ENCODE data around the gene CDS1. TPM values are rescaled to one million over a fixed set of nuclear protein-coding genes. Genes with fewer than 3 reads are reported as not detected.

The CDS1 gene
- total and polyA plus RNA-seq, 4 experiments from 2014 or later, result 0.12 to 0.83 (median 0.49) TPM

DNA sequence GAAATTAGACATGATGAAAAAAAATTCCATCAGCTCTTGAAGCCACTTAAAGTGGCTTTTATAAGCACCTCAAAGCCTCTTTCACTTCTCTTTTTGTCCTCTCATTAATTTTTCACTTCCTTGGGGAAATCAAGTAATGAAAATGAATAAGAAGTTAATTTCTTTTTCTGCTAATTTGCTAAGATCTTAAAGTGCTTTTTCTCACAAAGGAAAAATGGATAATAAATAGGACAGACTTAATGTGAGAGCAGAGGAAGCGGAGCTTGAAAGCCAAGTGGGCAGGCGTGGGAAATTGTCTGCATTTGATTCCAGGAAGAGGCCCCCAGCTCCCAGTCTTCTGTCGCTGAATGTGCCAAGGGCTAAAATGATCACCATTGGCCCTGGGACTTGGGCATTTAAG, 28.6 kb downstream of the CDS1 start:
- no peaks in the 10 kb centered on the region for H3K9me3 ChIP-seq (ENCODE audit: control insufficient read depth in 1 of 2, low read length in 2 of 2)
- DNase-seq, result no peak
- no peak overlapping the region for H3K4me3 ChIP-seq (ENCODE audit: low read length in 2 of 2)
- Mint-ChIP-seq H3K4me1 (no peaks in the 10 kb centered on the region), H3K9me3 (no peaks in the 10 kb centered on the region), H3K4me3 (no peak overlapping the region), H3K27me3 (no peaks in the 10 kb centered on the region), H3K36me3 (peaks cover 5 to 10% of the 10 kb centered on the region in 2 donors), H3K27ac (no peak overlapping the region)
- no peaks in the 10 kb centered on the region for H3K36me3 ChIP-seq (ENCODE audit: insufficient read depth, low read length)
- intact Hi-C loops (cut with micrococcal nuclease), result no loop called here
- POLR2A ChIA-PET (ENCODE audit: partially characterized antibody), result no interaction called here
- no peaks in the 10 kb centered on the region for H3K4me1 ChIP-seq (ENCODE audit: insufficient read depth, low read length)
- H3K27ac ChIP-seq (ENCODE audit: low read depth, low read length), result no peak overlapping the region
- H3K27me3 ChIP-seq (ENCODE audit: insufficient read depth, low read length), result no peaks in the 10 kb centered on the region
- CTCF ChIA-PET (ENCODE audit: partially characterized antibody), result no interaction called here

DNA sequence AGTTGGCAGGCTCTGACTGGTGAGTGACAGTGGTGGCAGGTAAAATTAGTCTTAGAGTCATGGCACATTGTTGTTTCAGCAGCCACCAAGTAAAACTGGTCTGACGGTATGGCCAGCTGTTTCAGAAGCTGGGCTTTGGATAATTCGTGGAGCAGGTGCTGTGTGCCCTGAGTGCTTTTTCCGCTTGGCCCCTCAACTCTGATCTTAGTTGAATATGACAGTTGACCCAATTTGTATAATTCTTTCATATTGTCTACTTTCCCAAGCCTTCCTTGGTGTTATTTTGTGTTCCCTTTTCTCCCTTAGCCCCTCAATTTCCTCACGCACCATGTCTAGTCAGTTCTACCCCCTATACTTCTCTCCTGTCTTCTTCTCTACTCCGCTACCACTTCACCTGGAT, 32.0 kb downstream of the CDS1 start:
- ChIA-PET CTCF (ENCODE audit: partially characterized antibody) (no interaction called here), POLR2A (ENCODE audit: partially characterized antibody) (no interaction called here)
- Histone ChIP-seq H3K9me3 (ENCODE audit: control insufficient read depth in 1 of 2, low read length in 2 of 2) (no peaks in the 10 kb centered on the region), H3K27ac (ENCODE audit: low read depth, low read length) (no peak overlapping the region), H3K4me1 (ENCODE audit: insufficient read depth, low read length) (no peaks in the 10 kb centered on the region), H3K36me3 (ENCODE audit: insufficient read depth, low read length) (no peaks in the 10 kb centered on the region), H3K4me3 (ENCODE audit: low read length in 2 of 2) (no peak overlapping the region), H3K27me3 (ENCODE audit: insufficient read depth, low read length) (no peaks in the 10 kb centered on the region)
- Mint-ChIP-seq H3K36me3 (peaks cover 4 to 5% of the 10 kb centered on the region in 2 donors), H3K27me3 (no peaks in the 10 kb centered on the region), H3K4me1 (no peaks in the 10 kb centered on the region), H3K9me3 (no peaks in the 10 kb centered on the region), H3K4me3 (no peak overlapping the region), H3K27ac (no peak overlapping the region)
- DNase-seq, result no peak
- intact Hi-C loops (cut with micrococcal nuclease), result no loop called here

GRCh38 chr4:84615355-84615754, 32.4 kb downstream of the CDS1 start:
- Mint-ChIP-seq H3K36me3 (peaks cover 0 to under 1% of the 10 kb centered on the region in 2 donors), H3K27me3 (no peaks in the 10 kb centered on the region), H3K27ac (no peak overlapping the region), H3K9me3 (no peaks in the 10 kb centered on the region), H3K4me3 (no peak overlapping the region), H3K4me1 (no peaks in the 10 kb centered on the region)
- Histone ChIP-seq H3K9me3 (ENCODE audit: control insufficient read depth in 1 of 2, low read length in 2 of 2) (no peaks in the 10 kb centered on the region), H3K4me3 (ENCODE audit: low read length in 2 of 2) (no peak overlapping the region), H3K36me3 (ENCODE audit: insufficient read depth, low read length) (no peaks in the 10 kb centered on the region), H3K27me3 (ENCODE audit: insufficient read depth, low read length) (no peaks in the 10 kb centered on the region), H3K27ac (ENCODE audit: low read depth, low read length) (no peak overlapping the region), H3K4me1 (ENCODE audit: insufficient read depth, low read length) (no peaks in the 10 kb centered on the region)
- POLR2A ChIA-PET (ENCODE audit: partially characterized antibody), result no interaction called here
- intact Hi-C loops (cut with micrococcal nuclease), result no loop called here
- no peak for DNase-seq
- CTCF ChIA-PET (ENCODE audit: partially characterized antibody), result no interaction called here

DNA sequence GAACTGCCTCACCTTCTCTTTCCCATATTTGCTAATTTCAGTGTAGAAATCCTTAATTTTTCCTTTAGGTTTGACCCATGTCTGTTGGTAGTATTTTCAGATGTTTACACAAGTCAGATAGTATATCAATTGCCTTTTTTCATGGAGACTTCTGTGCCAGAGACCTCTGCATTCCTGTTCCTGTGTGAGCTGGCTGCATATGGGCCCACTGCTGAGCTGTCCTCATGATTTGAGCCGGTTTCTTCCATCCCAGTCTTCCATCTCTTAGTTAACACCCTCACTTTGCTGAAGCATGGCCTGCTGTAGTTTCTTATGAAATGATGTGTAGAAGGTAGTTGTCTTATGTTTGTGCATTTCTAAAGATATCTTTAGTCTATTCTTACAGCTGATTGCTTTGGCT, 40.0 kb downstream of the CDS1 start:
- intact Hi-C loops (cut with micrococcal nuclease), result no loop called here
- Histone ChIP-seq H3K27ac (ENCODE audit: low read depth, low read length) (no peak overlapping the region), H3K4me3 (ENCODE audit: low read length in 2 of 2) (no peak overlapping the region), H3K36me3 (ENCODE audit: insufficient read depth, low read length) (no peaks in the 10 kb centered on the region), H3K4me1 (ENCODE audit: insufficient read depth, low read length) (no peaks in the 10 kb centered on the region), H3K27me3 (ENCODE audit: insufficient read depth, low read length) (no peaks in the 10 kb centered on the region), H3K9me3 (ENCODE audit: control insufficient read depth in 1 of 2, low read length in 2 of 2) (no peaks in the 10 kb centered on the region)
- H3K9me3 Mint-ChIP-seq, result no peaks in the 10 kb centered on the region
- H3K36me3 Mint-ChIP-seq, result peaks cover 0 to 4% of the 10 kb centered on the region in 2 donors
- H3K4me1 Mint-ChIP-seq, result no peaks in the 10 kb centered on the region
- no peak overlapping the region for H3K27ac Mint-ChIP-seq
- H3K27me3 Mint-ChIP-seq, result no peaks in the 10 kb centered on the region
- CTCF ChIA-PET (ENCODE audit: partially characterized antibody), result no interaction called here
- POLR2A ChIA-PET (ENCODE audit: partially characterized antibody), result no interaction called here
- no peak overlapping the region for H3K4me3 Mint-ChIP-seq
- no peak for DNase-seq

DNA sequence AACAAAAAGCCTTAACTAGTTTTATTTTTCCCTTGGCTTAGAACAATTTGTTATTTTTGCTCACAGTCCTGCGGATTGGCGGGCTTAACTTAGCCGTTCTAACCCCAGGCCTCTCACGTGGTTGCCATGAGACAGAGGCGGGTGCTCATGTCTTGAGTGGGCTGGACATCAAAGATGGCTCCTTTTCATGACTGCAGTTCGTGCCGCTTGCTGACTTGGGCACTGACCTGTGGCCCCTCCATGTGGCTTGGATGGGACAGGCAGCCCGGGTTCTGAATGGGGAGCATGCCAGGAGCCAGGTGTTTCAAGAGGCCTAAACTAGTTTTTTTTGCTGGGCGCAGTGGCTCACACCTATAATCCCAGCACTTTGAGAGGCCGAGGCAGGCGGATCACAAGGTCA, 40.7 kb downstream of the CDS1 start:
- Mint-ChIP-seq H3K9me3 (no peaks in the 10 kb centered on the region), H3K4me1 (no peaks in the 10 kb centered on the region), H3K36me3 (peaks cover 0 to 4% of the 10 kb centered on the region in 2 donors), H3K4me3 (no peak overlapping the region), H3K27me3 (no peaks in the 10 kb centered on the region), H3K27ac (no peak overlapping the region)
- no peak for DNase-seq
- Histone ChIP-seq H3K36me3 (ENCODE audit: insufficient read depth, low read length) (no peaks in the 10 kb centered on the region), H3K4me1 (ENCODE audit: insufficient read depth, low read length) (no peaks in the 10 kb centered on the region), H3K27me3 (ENCODE audit: insufficient read depth, low read length) (no peaks in the 10 kb centered on the region), H3K9me3 (ENCODE audit: control insufficient read depth in 1 of 2, low read length in 2 of 2) (no peaks in the 10 kb centered on the region), H3K4me3 (ENCODE audit: low read length in 2 of 2) (no peak overlapping the region), H3K27ac (ENCODE audit: low read depth, low read length) (no peak overlapping the region)
- intact Hi-C loops (cut with micrococcal nuclease), result no loop called here
- POLR2A ChIA-PET (ENCODE audit: partially characterized antibody), result no interaction called here
- CTCF ChIA-PET (ENCODE audit: partially characterized antibody), result no interaction called here

- POLR2A ChIA-PET (ENCODE audit: partially characterized antibody), result no interaction called here
- intact Hi-C loops (cut with micrococcal nuclease), result no loop called here
- peaks cover 0 to 4% of the 10 kb centered on the region in 2 donors for H3K36me3 Mint-ChIP-seq
- Histone ChIP-seq H3K36me3 (ENCODE audit: insufficient read depth, low read length) (no peaks in the 10 kb centered on the region), H3K9me3 (ENCODE audit: control insufficient read depth in 1 of 2, low read length in 2 of 2) (no peaks in the 10 kb centered on the region), H3K27me3 (ENCODE audit: insufficient read depth, low read length) (no peaks in the 10 kb centered on the region), H3K27ac (ENCODE audit: low read depth, low read length) (no peak overlapping the region), H3K4me3 (ENCODE audit: low read length in 2 of 2) (no peak overlapping the region), H3K4me1 (ENCODE audit: insufficient read depth, low read length) (no peaks in the 10 kb centered on the region)
- H3K27me3 Mint-ChIP-seq, result no peaks in the 10 kb centered on the region
- DNase-seq, result no peak
- CTCF ChIA-PET (ENCODE audit: partially characterized antibody), result interaction anchor here (1.0 kb wide), 1 partner anchor 16 kb away, joined by 3 read pairs; no protein-coding TSS in a partner anchor
- H3K27ac Mint-ChIP-seq, result no peak overlapping the region
- H3K9me3 Mint-ChIP-seq, result no peaks in the 10 kb centered on the region
- H3K4me1 Mint-ChIP-seq, result no peaks in the 10 kb centered on the region
- no peak overlapping the region for H3K4me3 Mint-ChIP-seq
Measured at GRCh38 chr4:84626673-84627072, 43.7 kb downstream of the CDS1 start.

GRCh38 chr4:84631573-84631972, 48.6 kb downstream of the CDS1 start:
- H3K27ac ChIP-seq (ENCODE audit: low read depth, low read length), result no peak overlapping the region
- H3K27me3 Mint-ChIP-seq, result no peaks in the 10 kb centered on the region
- intact Hi-C loops (cut with micrococcal nuclease), result no loop called here
- H3K27me3 ChIP-seq (ENCODE audit: insufficient read depth, low read length), result no peaks in the 10 kb centered on the region
- no peak for DNase-seq
- H3K36me3 ChIP-seq (ENCODE audit: insufficient read depth, low read length), result no peaks in the 10 kb centered on the region
- H3K4me1 Mint-ChIP-seq, result no peaks in the 10 kb centered on the region
- peaks cover 0 to 4% of the 10 kb centered on the region in 2 donors for H3K36me3 Mint-ChIP-seq
- ChIA-PET POLR2A (ENCODE audit: partially characterized antibody) (no interaction called here), CTCF (ENCODE audit: partially characterized antibody) (no interaction called here)
- no peak overlapping the region for H3K4me3 ChIP-seq (ENCODE audit: low read length in 2 of 2)
- peaks cover 0 to 5% (median 3%) of the 10 kb centered on the region in 8 donors for H3K9me3 Mint-ChIP-seq
- H3K4me1 ChIP-seq (ENCODE audit: insufficient read depth, low read length), result no peaks in the 10 kb centered on the region
- no peak overlapping the region for H3K27ac Mint-ChIP-seq
- no peak overlapping the region for H3K4me3 Mint-ChIP-seq
- no peaks in the 10 kb centered on the region for H3K9me3 ChIP-seq (ENCODE audit: control insufficient read depth in 1 of 2, low read length in 2 of 2)

GRCh38 chr4:84632092-84632491, 49.2 kb downstream of the CDS1 start:
- H3K9me3 ChIP-seq (ENCODE audit: control insufficient read depth in 1 of 2, low read length in 2 of 2), result no peaks in the 10 kb centered on the region
- H3K27me3 ChIP-seq (ENCODE audit: insufficient read depth, low read length), result no peaks in the 10 kb centered on the region
- no peak overlapping the region for H3K27ac ChIP-seq (ENCODE audit: low read depth, low read length)
- H3K4me1 ChIP-seq (ENCODE audit: insufficient read depth, low read length), result no peaks in the 10 kb centered on the region
- intact Hi-C loops (cut with micrococcal nuclease), result no loop called here
- Mint-ChIP-seq H3K9me3 (peaks cover 0 to 5% (median 3%) of the 10 kb centered on the region in 8 donors), H3K36me3 (peaks cover 0 to 4% of the 10 kb centered on the region in 2 donors), H3K4me3 (no peak overlapping the region), H3K27ac (no peak overlapping the region), H3K27me3 (no peaks in the 10 kb centered on the region), H3K4me1 (no peaks in the 10 kb centered on the region)
- DNase-seq, result no peak
- H3K4me3 ChIP-seq (ENCODE audit: low read length in 2 of 2), result no peak overlapping the region
- ChIA-PET POLR2A (ENCODE audit: partially characterized antibody) (no interaction called here), CTCF (ENCODE audit: partially characterized antibody) (no interaction called here)
- H3K36me3 ChIP-seq (ENCODE audit: insufficient read depth, low read length), result no peaks in the 10 kb centered on the region
